ENCODE results near the gene PTPRZ1.

DNA sequence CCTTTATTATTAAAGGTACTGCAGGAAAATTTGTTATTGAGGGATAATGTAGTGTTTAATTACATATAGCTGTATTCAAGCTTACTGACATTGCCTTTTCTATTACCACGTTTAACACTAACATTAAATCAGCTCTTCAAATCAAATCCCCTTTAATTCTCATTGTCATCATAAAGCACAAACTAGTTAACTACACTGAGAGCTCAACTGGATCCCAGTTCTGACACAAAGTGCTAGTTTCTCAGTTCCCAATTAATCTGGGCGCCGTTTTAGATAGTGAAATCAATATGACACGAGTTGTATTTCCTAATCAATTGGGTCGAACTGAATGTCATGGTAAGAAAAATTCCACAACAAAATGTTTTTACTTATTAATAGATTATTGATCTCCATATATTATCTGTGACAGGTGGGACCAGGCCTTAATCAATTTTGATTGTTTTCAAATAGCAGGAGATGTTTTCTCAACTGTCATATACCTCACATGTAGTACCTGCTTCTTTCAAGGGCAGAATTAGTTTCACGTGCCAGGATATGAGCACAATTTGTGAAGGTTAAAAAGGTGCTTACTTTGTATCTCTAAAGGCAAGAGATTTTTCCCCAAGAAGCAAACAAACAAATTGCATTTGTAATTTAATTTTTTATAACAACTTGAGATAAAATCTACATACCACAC, 200.1 kb downstream of the PTPRZ1 start:
- TF ChIP-seq CTCF (IDR thresholded peaks at IDR 0.05), result no peak
- TF ChIP-seq SREBF2 (IDR thresholded peaks at IDR 0.05), result no peak
- no peak for TF ChIP-seq ZSCAN20 (CRISPR knock-in tag; IDR thresholded peaks at IDR 0.05)
- TF ChIP-seq RAD21 (conservative IDR thresholded peaks at IDR 0.05 in 1 of 2, IDR thresholded peaks at IDR 0.05 in 1 of 2), result no peak
- no peak for TF ChIP-seq CHD4 (IDR thresholded peaks at IDR 0.05; ENCODE audit: borderline replicate concordance)
- no peak for TF ChIP-seq HOXA7 (CRISPR knock-in tag; IDR thresholded peaks at IDR 0.05)
- no peak for TF ChIP-seq BCL3 (IDR thresholded peaks at IDR 0.05)
- no peak for TF ChIP-seq MAX (IDR thresholded peaks at IDR 0.05)
- TF ChIP-seq RFX5 (IDR thresholded peaks at IDR 0.05), result no peak
- no peak for TF ChIP-seq PHF8 (IDR thresholded peaks at IDR 0.05; ENCODE audit: borderline replicate concordance, low read depth)
- no peak for TF ChIP-seq HOXB5 (CRISPR knock-in tag; IDR thresholded peaks at IDR 0.05)
- TF ChIP-seq EP300 (IDR thresholded peaks at IDR 0.05), result no peak
